GM03348 (cell line): ENCODE measurements around the gene ACTRT2.

Source experiments
- DNase-seq: peaks from one replicate; pipeline ENCODE4 v3.0.0; 2012; ENCODE audit warnings: low spot score

The ACTRT2 gene

GRCh38 chr1:3018576-3018975 is 2.7 kb upstream of the ACTRT2 start:
- DNase-seq: no peak

- DNase-seq: no peak
Observed at GRCh38 chr1:3019007-3019515, 2.2 kb upstream of the ACTRT2 start.

GRCh38 chr1:3019516-3020051 is 1.7 kb upstream of the ACTRT2 start:
- DNase-seq: no peak

GRCh38 chr1:3020263-3020909 is 881 bp upstream of the ACTRT2 start:
- DNase-seq: no peak

GRCh38 chr1:3021801-3022401 is 634 bp downstream of the ACTRT2 start:
- no peak for DNase-seq

GRCh38 chr1:3022511-3022973 is 1.3 kb downstream of the ACTRT2 start:
- no peak for DNase-seq

- no peak for DNase-seq
Observed at GRCh38 chr1:3022976-3023375, 1.7 kb downstream of the ACTRT2 start.

- DNase-seq: no peak
Observed at GRCh38 chr1:3024019-3024418, 2.8 kb downstream of the ACTRT2 start.

- no peak for DNase-seq
Observed at GRCh38 chr1:3024588-3024987, 3.3 kb downstream of the ACTRT2 start.

GRCh38 chr1:3026124-3026523 is 4.9 kb downstream of the ACTRT2 start:
- no peak for DNase-seq

- no peak for DNase-seq
Observed at GRCh38 chr1:3026581-3027391, 5.5 kb downstream of the ACTRT2 start.

- DNase-seq: no peak
Observed at GRCh38 chr1:3027611-3028371, 6.5 kb downstream of the ACTRT2 start.

- no peak for DNase-seq
Observed at GRCh38 chr1:3028531-3029282, 7.4 kb downstream of the ACTRT2 start.

GRCh38 chr1:3029481-3029961 is 8.3 kb downstream of the ACTRT2 start:
- DNase-seq: no peak

GRCh38 chr1:3029991-3030662 is 8.9 kb downstream of the ACTRT2 start:
- DNase-seq: no peak

GRCh38 chr1:3030663-3031381 is 9.6 kb downstream of the ACTRT2 start:
- no peak for DNase-seq

- no peak for DNase-seq
Observed at GRCh38 chr1:3031401-3032221, 10.3 kb downstream of the ACTRT2 start.

GRCh38 chr1:3032371-3033039 is 11.2 kb downstream of the ACTRT2 start:
- DNase-seq: no peak
